Stimulated activated naive CD8-positive, alpha-beta T cell treated with anti-CD3 and anti-CD28 coated beads, Interleukin-15, Interleukin-2, amounts not matched to agents 100 ng/mL and 50 ng/mL, for 24 hours (primary cell): ENCODE data around the gene SST.

Experiments
- H3K27ac Mint-ChIP-seq: one replicate; pipeline ENCODE4 v1.8.0; 2021; ENCODE audit warnings: mild to moderate bottlenecking, mixed read lengths
- H3K27me3 Mint-ChIP-seq: one replicate; pipeline ENCODE4 v1.8.0; 2021; ENCODE audit warnings: mixed read lengths
- H3K36me3 Mint-ChIP-seq: one replicate; pipeline ENCODE4 v1.8.0; 2021; ENCODE audit warnings: low read depth, mixed read lengths
- H3K4me1 Mint-ChIP-seq: one replicate; pipeline ENCODE4 v1.8.0; 2021; ENCODE audit warnings: low read depth, mixed read lengths
- H3K4me3 Mint-ChIP-seq: one replicate; pipeline ENCODE4 v1.8.0; 2021; ENCODE audit warnings: mild to moderate bottlenecking, mixed read lengths
- H3K9me3 Mint-ChIP-seq: one replicate; pipeline ENCODE4 v1.8.0; 2021; ENCODE audit warnings: mixed read lengths

The SST gene

DNA sequence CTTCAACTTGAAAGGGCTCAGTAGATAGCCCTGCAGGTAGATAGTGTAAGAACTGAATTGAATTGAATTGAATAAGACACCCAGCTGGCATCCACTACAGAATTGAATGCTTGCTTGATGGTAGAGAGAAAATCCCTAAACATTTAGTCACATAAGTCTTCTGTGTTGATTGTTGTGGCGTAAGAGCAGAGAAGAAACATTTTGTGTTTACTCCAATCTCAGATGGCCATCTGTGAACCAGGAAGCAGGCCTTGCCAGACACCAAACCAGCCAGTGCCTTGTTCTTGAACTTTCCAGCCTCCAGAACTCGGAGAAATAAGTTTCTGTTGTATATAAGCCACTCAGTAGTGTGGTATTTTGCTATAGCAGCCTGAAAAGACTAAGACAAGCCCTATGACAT is 43.6 kb downstream of the SST start:
- no peaks in the 10 kb centered on the region for H3K4me1 Mint-ChIP-seq
- no peak overlapping the region for H3K27ac Mint-ChIP-seq
- H3K9me3 Mint-ChIP-seq: no peaks in the 10 kb centered on the region
- H3K36me3 Mint-ChIP-seq: no peaks in the 10 kb centered on the region
- no peak overlapping the region for H3K4me3 Mint-ChIP-seq
- peaks cover 20% of the 10 kb centered on the region for H3K27me3 Mint-ChIP-seq

- H3K4me1 Mint-ChIP-seq: no peaks in the 10 kb centered on the region
- H3K36me3 Mint-ChIP-seq: no peaks in the 10 kb centered on the region
Measured at GRCh38 chr3:187624588-187624987, 45.6 kb downstream of the SST start.

GRCh38 chr3:187623285-187623814 is 46.8 kb downstream of the SST start:
- no peak overlapping the region for H3K4me3 Mint-ChIP-seq
- H3K4me1 Mint-ChIP-seq: no peaks in the 10 kb centered on the region
- no peaks in the 10 kb centered on the region for H3K36me3 Mint-ChIP-seq
- H3K27ac Mint-ChIP-seq: no peak overlapping the region
- H3K9me3 Mint-ChIP-seq: no peaks in the 10 kb centered on the region
- peaks cover 20% of the 10 kb centered on the region for H3K27me3 Mint-ChIP-seq

More at GRCh38 chr3:187624588-187624987, 45.6 kb downstream of the SST start:
- Mint-ChIP-seq H3K27ac (no peak overlapping the region), H3K9me3 (no peaks in the 10 kb centered on the region), H3K4me3 (no peak overlapping the region), H3K27me3 (peaks cover 16% of the 10 kb centered on the region)

DNA sequence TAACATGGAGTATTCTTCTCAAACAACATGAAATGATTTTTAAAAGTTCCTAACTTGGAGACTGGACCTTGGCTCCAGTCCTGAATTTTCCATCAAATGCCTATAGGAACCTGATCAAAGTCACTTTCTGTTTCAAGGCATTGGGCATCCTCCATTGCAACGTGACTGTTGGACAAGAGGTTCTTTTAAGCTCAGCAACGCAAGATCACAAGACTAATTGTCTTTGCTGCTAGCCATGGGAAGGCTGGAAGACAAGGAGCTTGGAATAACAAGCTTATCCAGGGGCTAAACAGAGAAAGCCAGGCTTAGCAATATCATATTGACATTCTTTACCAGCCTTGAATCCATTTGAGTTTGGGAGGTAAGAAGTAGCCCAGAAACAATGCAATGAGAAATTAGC is 48.3 kb downstream of the SST start:
- no peak overlapping the region for H3K27ac Mint-ChIP-seq
- peaks cover 20% of the 10 kb centered on the region for H3K27me3 Mint-ChIP-seq
- no peaks in the 10 kb centered on the region for H3K4me1 Mint-ChIP-seq
- no peaks in the 10 kb centered on the region for H3K36me3 Mint-ChIP-seq
- no peak overlapping the region for H3K4me3 Mint-ChIP-seq
- no peaks in the 10 kb centered on the region for H3K9me3 Mint-ChIP-seq

DNA sequence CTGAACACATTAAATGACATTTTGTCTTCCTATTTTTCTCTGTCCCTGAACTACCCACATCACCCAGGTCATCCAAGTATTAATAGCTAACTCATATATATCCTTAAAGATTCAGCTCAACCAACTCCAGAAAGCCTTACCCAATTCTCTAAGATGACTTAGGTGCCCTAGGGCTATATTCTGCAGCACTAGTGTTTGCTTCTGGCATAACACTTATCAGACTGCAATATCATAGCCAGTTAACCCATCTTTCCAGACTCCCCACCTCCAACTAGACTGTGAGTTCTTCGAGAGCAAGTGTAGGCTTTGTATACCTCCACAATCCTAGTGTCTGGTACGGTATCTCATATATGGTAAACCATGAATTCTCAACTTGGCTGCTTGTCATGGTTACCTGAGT is 50.7 kb downstream of the SST start:
- peaks cover 15% of the 10 kb centered on the region for H3K27me3 Mint-ChIP-seq

More for the DNA sequence above, 50.7 kb downstream of the SST start:
- no peak overlapping the region for H3K27ac Mint-ChIP-seq
- H3K36me3 Mint-ChIP-seq: no peaks in the 10 kb centered on the region
- no peak overlapping the region for H3K4me3 Mint-ChIP-seq
- H3K4me1 Mint-ChIP-seq: no peaks in the 10 kb centered on the region
- no peaks in the 10 kb centered on the region for H3K9me3 Mint-ChIP-seq
